DND-41 (cell line): ENCODE results near the gene GJB5.

Experiments used
- ATAC-seq: fragments of 200-7000 bp; cut with Tn5 transposase; 3 replicates; pipeline ENCODE4 v1.9.1; 2021; ENCODE audit warnings: low read depth; ENCODE audit not compliant: insufficient read depth
- DNase-seq: peaks from one replicate; pipeline ENCODE4 v3.0.0-alpha.2; 2020
- H2AFZ ChIP-seq: 2 replicates; pipeline ENCODE4 v1.6.0; 2012; ENCODE audit warnings: low read depth, low read length
- H3K27ac ChIP-seq: 2 replicates; pipeline ENCODE4 v1.5.1; 2012; ENCODE audit warnings: low read length, inconsistent platforms
- H3K27me3 ChIP-seq: fragments of 200-600 bp; sonication (generic); 2 replicates; pipeline ENCODE4 v1.6.0; 2012; ENCODE audit warnings: low read length, mild to moderate bottlenecking, inconsistent platforms; ENCODE audit not compliant: insufficient read depth, poor library complexity
- H3K36me3 ChIP-seq: 2 replicates; pipeline ENCODE4 v1.5.1; 2012; ENCODE audit warnings: low read length, inconsistent platforms; ENCODE audit not compliant: insufficient read depth
- H3K4me1 ChIP-seq: 2 replicates; pipeline ENCODE4 v1.5.1; 2012; ENCODE audit warnings: mild to moderate bottlenecking, low read length; ENCODE audit not compliant: insufficient read depth
- H3K4me2 ChIP-seq: 2 replicates; pipeline ENCODE4 v1.6.0; 2012; ENCODE audit warnings: mild to moderate bottlenecking, moderate library complexity, low read length, inconsistent platforms; ENCODE audit not compliant: insufficient read depth
- H3K4me3 ChIP-seq, 2 experiments: fragments of 200-600 bp in 1 of 2; shearing (Covaris generic) in 1 of 2; 2 replicates each; pipeline ENCODE4 v1.5.1; 2012 to 2016; ENCODE audit warnings: inconsistent platforms in 2 of 2, low read length in 2 of 2, mild to moderate bottlenecking in 2 of 2, low read depth in 1 of 2, moderate library complexity in 1 of 2
- H3K79me2 ChIP-seq: 2 replicates; pipeline ENCODE4 v1.6.0; 2012; ENCODE audit warnings: low read length, inconsistent platforms; ENCODE audit not compliant: insufficient read depth
- H3K9ac ChIP-seq: 2 replicates; pipeline ENCODE4 v1.6.0; 2012; ENCODE audit warnings: low read depth, mild to moderate bottlenecking, inconsistent platforms, low read length, moderate library complexity
- H3K9me3 ChIP-seq: 2 replicates; pipeline ENCODE4 v1.5.1; 2012; ENCODE audit warnings: low read length, moderate library complexity, mild to moderate bottlenecking, inconsistent platforms; ENCODE audit not compliant: insufficient read depth, severe bottlenecking
- H4K20me1 ChIP-seq: 2 replicates; pipeline ENCODE4 v1.6.0; 2012; ENCODE audit warnings: low read length; ENCODE audit not compliant: insufficient read depth
- EZH2 ChIP-seq: IDR thresholded peaks from 3 replicates; pipeline ENCODE4 v1.6.1; 2012; ENCODE audit warnings: borderline replicate concordance, low read depth, mild to moderate bottlenecking, moderate library complexity, low read length, inconsistent platforms; ENCODE audit not compliant: severe bottlenecking
- TF ChIP-seq, protein P1 (sequence below): IDR thresholded peaks from 2 replicates; pipeline ENCODE4 v1.5.1; 2012; ENCODE audit warnings: borderline replicate concordance, low read length, moderate library complexity, mild to moderate bottlenecking; ENCODE audit not compliant: poor library complexity, severe bottlenecking; ENCODE audit errors: extremely low read depth

GJB5 gene

DNA sequence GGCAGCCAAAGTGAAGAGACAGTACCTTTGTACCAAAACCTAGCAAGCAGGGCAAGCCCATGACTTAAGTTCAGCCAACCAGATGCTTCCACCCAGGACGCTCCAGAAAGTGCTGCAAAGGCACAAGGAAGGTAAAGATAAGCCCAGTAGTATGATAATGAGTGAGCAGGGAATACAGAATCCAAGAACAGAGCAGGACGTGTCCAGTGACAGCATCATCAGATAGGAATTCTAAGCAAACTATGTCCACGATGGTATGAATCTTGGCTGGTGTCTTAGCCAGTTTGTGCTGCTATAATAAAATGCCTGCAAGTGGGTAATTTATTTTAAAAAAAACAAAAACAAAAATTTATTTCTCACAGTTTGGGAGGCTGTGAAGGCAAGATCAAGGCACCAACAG, 51.5 kb downstream of the GJB5 start:
- Histone ChIP-seq H3K4me3 (no peak overlapping the region), H3K36me3 (no peaks in the 10 kb centered on the region), H3K4me1 (no peaks in the 10 kb centered on the region), H3K9me3 (no peaks in the 10 kb centered on the region), H3K27ac (no peak overlapping the region), H3K4me2 (no peak overlapping the region), H3K9ac (no peak overlapping the region), H2AFZ (no peak overlapping the region), H3K27me3 (peaks cover 4% of the 10 kb centered on the region), H4K20me1 (no peaks in the 10 kb centered on the region), H3K79me2 (no peaks in the 10 kb centered on the region)
- no peak for DNase-seq
- TF ChIP-seq EZH2, result no peak
- TF ChIP-seq, protein P1, sequence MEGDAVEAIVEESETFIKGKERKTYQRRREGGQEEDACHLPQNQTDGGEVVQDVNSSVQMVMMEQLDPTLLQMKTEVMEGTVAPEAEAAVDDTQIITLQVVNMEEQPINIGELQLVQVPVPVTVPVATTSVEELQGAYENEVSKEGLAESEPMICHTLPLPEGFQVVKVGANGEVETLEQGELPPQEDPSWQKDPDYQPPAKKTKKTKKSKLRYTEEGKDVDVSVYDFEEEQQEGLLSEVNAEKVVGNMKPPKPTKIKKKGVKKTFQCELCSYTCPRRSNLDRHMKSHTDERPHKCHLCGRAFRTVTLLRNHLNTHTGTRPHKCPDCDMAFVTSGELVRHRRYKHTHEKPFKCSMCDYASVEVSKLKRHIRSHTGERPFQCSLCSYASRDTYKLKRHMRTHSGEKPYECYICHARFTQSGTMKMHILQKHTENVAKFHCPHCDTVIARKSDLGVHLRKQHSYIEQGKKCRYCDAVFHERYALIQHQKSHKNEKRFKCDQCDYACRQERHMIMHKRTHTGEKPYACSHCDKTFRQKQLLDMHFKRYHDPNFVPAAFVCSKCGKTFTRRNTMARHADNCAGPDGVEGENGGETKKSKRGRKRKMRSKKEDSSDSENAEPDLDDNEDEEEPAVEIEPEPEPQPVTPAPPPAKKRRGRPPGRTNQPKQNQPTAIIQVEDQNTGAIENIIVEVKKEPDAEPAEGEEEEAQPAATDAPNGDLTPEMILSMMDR, result no peak
- no peak for ATAC-seq
